ENCODE results near the gene CD74. TPM values are rescaled to one million over a fixed set of nuclear protein-coding genes. Genes with fewer than 3 reads are reported as not detected.
"Not testable (repeated sequence)": the region's sequence is repeated elsewhere in the genome, so short reads cannot be mapped to it uniquely, and the experiment has no call there.

CD74 gene
- total and polyA plus RNA-seq, 4 donors, result 176 to 327 (median 257) TPM

- TF ChIP-seq HNF4A (conservative IDR thresholded peaks at IDR 0.05) (no peak), NR2F2 (IDR thresholded peaks at IDR 0.05) (no peak)
- Histone ChIP-seq H3K4me1 (ENCODE audit: control insufficient read depth in 4 of 4, insufficient read depth in 4 of 4, low read length in 3 of 4) (no peaks in the 10 kb centered on the region), H3K27ac (ENCODE audit: low read depth in 1 of 2, low read length in 2 of 2) (no peak overlapping the region), H3K36me3 (ENCODE audit: control insufficient read depth in 4 of 4, insufficient read depth in 3 of 4, low read depth in 1 of 4, low read length in 3 of 4) (no peaks in the 10 kb centered on the region), H3K9me3 (ENCODE audit: control insufficient read depth in 4 of 4, low read length in 3 of 4) (no peaks in the 10 kb centered on the region), H3K27me3 (ENCODE audit: control insufficient read depth in 4 of 4, insufficient read depth in 4 of 4, low read length in 3 of 4) (no peaks in the 10 kb centered on the region), H3K4me3 (ENCODE audit: low read depth in 1 of 3, low read length in 3 of 3) (no peak overlapping the region), H3K9ac (ENCODE audit: low read depth in 1 of 2, low read length in 2 of 2) (no peak overlapping the region)
- no peak for DNase-seq (ENCODE audit: low spot score)
- WGBS, result 86% methylated on average over 7 of the region's 7 CpGs
Observed at GRCh38 chr5:150419630-150420270, 7.0 kb upstream of the CD74 start.

DNA sequence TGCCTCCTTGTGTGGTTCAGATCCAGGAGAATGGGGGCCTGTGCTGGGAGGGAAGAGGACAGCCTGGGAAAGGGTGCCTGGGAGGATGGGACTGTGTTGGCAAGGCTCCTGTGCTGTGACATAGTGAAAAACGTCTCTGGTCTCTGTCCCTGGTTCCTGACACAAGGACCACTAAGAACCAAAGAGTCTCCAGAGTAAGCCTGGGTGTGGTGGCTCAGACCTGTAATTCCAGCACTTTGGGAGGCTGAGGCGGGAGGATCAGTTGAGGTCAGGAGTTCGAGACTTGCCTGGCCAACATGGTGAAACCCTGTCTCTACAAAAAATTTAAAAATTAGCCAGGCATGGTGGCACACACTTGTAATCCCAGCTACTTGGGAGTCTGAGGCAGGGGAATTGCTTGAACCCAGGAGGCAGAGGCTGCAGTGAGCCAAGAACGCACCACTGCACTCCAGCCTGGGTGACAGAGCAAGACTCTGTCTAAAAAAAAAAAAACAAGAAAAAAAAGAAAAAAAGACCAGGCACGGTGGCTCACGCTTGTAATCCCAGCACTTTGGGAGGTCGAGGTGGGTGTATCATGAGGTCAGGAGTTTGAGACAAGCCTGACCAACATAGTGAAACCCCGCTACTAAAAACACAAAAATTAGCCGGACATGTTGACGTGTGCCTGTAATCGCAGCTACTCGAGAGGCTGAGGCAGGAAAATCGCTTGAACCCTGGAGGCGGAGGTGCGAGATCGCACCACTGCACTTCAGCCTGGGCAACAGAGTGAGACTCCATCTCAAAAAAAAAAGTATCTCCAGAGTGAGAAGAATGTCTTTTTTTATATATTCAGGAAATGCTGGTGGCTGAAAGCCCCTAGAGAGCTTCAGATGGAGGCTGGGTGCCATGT is 1.4 kb upstream of the CD74 start:
- not testable (repeated sequence) for H3K4me3 ChIP-seq (ENCODE audit: low read depth in 1 of 3, low read length in 3 of 3); H3K9me3 ChIP-seq (ENCODE audit: control insufficient read depth in 4 of 4, low read length in 3 of 4); H3K27me3 ChIP-seq (ENCODE audit: control insufficient read depth in 4 of 4, insufficient read depth in 4 of 4, low read length in 3 of 4); H3K9ac ChIP-seq (ENCODE audit: low read depth in 1 of 2, low read length in 2 of 2); H3K36me3 ChIP-seq (ENCODE audit: control insufficient read depth in 4 of 4, insufficient read depth in 3 of 4, low read depth in 1 of 4, low read length in 3 of 4); DNase-seq (ENCODE audit: low spot score)
- peaks cover 0 to 26% (median 15%) of the 10 kb centered on the region in 4 donors for H3K4me1 ChIP-seq (ENCODE audit: control insufficient read depth in 4 of 4, insufficient read depth in 4 of 4, low read length in 3 of 4)
- H3K27ac ChIP-seq (ENCODE audit: low read depth in 1 of 2, low read length in 2 of 2), result peak overlapping the region in 1 of 2 donors; percentile 84
- WGBS, result 93% methylated on average over 16 of the region's 16 CpGs

GRCh38 chr5:150413176-150413901 is 629 bp upstream of the CD74 start:
- TF ChIP-seq RXRA (IDR thresholded peaks at IDR 0.05) (no peak), EGR1 (IDR thresholded peaks at IDR 0.05; ENCODE audit: low read depth in 2 of 2) (no peak), YY1 (IDR thresholded peaks at IDR 0.05) (no peak), RAD21 (IDR thresholded peaks at IDR 0.05) (no peak), FOXA1 (IDR thresholded peaks at IDR 0.05) (no peak), CTCF (IDR thresholded peaks at IDR 0.05; ENCODE audit: low read depth, low read length, missing input control) (no peak), FOXA2 (IDR thresholded peaks at IDR 0.05) (no peak), JUND (IDR thresholded peaks at IDR 0.05) (no peak), GABPA (IDR thresholded peaks at IDR 0.05 in 1 of 2, conservative IDR thresholded peaks at IDR 0.05 in 1 of 2) (no peak), TAF1 (conservative IDR thresholded peaks at IDR 0.05) (no peak)
- TF ChIP-seq, protein P1, sequence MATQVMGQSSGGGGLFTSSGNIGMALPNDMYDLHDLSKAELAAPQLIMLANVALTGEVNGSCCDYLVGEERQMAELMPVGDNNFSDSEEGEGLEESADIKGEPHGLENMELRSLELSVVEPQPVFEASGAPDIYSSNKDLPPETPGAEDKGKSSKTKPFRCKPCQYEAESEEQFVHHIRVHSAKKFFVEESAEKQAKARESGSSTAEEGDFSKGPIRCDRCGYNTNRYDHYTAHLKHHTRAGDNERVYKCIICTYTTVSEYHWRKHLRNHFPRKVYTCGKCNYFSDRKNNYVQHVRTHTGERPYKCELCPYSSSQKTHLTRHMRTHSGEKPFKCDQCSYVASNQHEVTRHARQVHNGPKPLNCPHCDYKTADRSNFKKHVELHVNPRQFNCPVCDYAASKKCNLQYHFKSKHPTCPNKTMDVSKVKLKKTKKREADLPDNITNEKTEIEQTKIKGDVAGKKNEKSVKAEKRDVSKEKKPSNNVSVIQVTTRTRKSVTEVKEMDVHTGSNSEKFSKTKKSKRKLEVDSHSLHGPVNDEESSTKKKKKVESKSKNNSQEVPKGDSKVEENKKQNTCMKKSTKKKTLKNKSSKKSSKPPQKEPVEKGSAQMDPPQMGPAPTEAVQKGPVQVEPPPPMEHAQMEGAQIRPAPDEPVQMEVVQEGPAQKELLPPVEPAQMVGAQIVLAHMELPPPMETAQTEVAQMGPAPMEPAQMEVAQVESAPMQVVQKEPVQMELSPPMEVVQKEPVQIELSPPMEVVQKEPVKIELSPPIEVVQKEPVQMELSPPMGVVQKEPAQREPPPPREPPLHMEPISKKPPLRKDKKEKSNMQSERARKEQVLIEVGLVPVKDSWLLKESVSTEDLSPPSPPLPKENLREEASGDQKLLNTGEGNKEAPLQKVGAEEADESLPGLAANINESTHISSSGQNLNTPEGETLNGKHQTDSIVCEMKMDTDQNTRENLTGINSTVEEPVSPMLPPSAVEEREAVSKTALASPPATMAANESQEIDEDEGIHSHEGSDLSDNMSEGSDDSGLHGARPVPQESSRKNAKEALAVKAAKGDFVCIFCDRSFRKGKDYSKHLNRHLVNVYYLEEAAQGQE (IDR thresholded peaks at IDR 0.05), result no peak
- TF ChIP-seq, protein P2, sequence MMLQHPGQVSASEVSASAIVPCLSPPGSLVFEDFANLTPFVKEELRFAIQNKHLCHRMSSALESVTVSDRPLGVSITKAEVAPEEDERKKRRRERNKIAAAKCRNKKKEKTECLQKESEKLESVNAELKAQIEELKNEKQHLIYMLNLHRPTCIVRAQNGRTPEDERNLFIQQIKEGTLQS (IDR thresholded peaks at IDR 0.05), result no peak
- Histone ChIP-seq H3K9ac (ENCODE audit: low read depth in 1 of 2, low read length in 2 of 2) (peak overlapping the region; percentile 67 to 75), H3K9me3 (ENCODE audit: control insufficient read depth in 4 of 4, low read length in 3 of 4) (no peaks in the 10 kb centered on the region), H3K4me3 (ENCODE audit: low read depth in 1 of 3, low read length in 3 of 3) (no peak overlapping the region), H3K36me3 (ENCODE audit: control insufficient read depth in 4 of 4, insufficient read depth in 3 of 4, low read depth in 1 of 4, low read length in 3 of 4) (no peaks in the 10 kb centered on the region), H3K4me1 (ENCODE audit: control insufficient read depth in 4 of 4, insufficient read depth in 4 of 4, low read length in 3 of 4) (peaks cover 0 to 26% (median 15%) of the 10 kb centered on the region in 4 donors), H3K27ac (ENCODE audit: low read depth in 1 of 2, low read length in 2 of 2) (peak overlapping the region; percentile 84 to 88), H3K27me3 (ENCODE audit: control insufficient read depth in 4 of 4, insufficient read depth in 4 of 4, low read length in 3 of 4) (no peaks in the 10 kb centered on the region)
- 76% methylated on average over 12 of the region's 12 CpGs for WGBS
- no peak for DNase-seq (ENCODE audit: low spot score)
